GM18505 (cell line): ENCODE measurements around the gene RNU1-4.
"Not testable (repeated sequence)": the region's sequence is repeated elsewhere in the genome, so short reads cannot be mapped to it uniquely, and the experiment has no call there.

Experiments
- ATAC-seq: cut with Tn5 transposase; IDR thresholded peaks from one replicate; pipeline ENCODE4 v1.9.1; 2021; ENCODE audit not compliant: unreplicated experiment

Gene RNU1-4

GRCh38 chr1:16779525-16779924 lies 39.2 kb downstream of the RNU1-4 start:
- ATAC-seq = not testable (repeated sequence)

DNA sequence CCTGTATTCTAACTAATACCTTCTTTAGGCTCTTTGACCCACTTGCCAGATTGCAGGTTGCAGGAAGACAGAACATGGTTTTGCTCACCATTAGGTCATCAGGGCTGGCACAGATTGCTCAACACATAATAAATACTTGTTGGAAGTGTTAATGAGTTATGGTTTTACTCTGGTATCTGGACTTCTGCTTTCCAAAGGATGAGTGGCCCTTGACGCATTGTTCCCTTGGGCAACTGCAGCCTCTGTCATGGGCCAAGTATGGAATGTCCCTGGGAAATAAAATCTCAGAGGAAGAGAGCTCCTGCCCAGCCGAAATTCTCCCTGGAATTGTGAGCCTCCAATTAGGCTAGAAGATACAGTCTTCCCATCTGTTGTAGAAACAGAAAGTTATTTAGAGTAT lies 40.7 kb downstream of the RNU1-4 start:
- not testable (repeated sequence) for ATAC-seq

DNA sequence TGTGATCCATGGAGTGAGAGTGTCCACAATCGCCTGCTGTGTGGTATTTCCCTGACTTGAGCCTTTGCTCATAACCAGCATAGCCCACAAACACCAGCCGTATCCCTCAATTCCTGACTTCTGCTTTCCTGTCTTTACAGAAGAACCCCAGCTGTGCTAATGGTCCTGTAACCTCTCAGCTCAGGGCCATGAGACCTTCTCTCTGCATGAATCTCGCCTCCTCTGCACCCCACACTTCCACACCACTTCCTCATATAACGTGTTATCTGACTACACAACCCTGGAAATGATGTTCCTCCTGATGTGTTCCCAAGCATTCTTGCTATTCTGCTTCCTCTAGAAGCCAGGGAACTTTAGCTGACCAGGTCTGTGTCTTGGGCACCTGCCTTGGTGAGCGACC lies 41.3 kb downstream of the RNU1-4 start:
- ATAC-seq = not testable (repeated sequence)

- ATAC-seq = not testable (repeated sequence)
Measured at GRCh38 chr1:16784955-16785354, 44.6 kb downstream of the RNU1-4 start.

DNA sequence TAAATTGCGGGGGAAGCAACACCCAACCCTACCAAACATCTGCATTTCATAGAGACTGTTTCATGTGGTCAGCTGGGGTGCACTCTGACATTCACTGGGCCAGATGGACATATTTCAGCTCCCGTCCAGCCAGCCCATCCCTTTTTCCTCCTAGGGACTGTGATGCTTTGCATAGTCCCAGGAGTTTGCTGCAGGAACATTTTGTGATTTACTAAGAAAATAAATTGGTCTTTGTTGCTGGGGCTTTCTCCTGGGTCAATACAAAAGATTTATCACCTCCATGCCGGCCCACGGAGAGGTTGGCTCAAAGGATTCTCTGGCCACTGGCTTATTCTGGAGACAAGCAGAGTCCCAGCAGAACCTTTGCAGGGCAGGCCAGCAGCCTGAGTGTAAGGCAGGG lies 46.0 kb downstream of the RNU1-4 start:
- ATAC-seq = not testable (repeated sequence)

DNA sequence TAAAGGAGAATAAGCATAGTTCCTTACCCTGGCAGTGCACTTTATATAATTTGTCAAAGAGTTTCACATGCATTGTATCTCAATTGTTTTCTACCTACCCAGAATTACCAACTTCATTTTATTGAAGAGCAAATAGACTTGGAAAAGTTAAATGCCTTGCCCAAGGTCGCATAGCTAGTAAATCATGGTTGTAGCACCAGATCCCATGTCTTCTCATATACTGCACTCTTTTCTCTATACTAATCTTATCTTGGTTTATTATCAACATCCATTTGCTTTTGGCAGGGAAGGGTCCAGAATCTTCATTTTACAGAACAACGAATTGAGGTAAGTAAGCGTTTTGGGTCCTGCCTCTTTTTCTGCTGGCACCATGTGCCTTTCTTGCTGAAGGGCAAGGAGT lies 46.9 kb downstream of the RNU1-4 start:
- not testable (repeated sequence) for ATAC-seq

GRCh38 chr1:16787711-16788110 lies 47.4 kb downstream of the RNU1-4 start:
- not testable (repeated sequence) for ATAC-seq
